ENCODE measurements around the gene FAM20B.
"Not testable (repeated sequence)": the region's sequence is repeated elsewhere in the genome, so short reads cannot be mapped to it uniquely, and the experiment has no call there.

Gene FAM20B

GRCh38 chr1:179023946-179024650 is 1.6 kb upstream of the FAM20B start:
- no peak for DNase-seq

- peak; percentile 45 to 61 for DNase-seq
These were observed 500 bp downstream of the FAM20B start for GRCh38 chr1:179025975-179026812.

DNA sequence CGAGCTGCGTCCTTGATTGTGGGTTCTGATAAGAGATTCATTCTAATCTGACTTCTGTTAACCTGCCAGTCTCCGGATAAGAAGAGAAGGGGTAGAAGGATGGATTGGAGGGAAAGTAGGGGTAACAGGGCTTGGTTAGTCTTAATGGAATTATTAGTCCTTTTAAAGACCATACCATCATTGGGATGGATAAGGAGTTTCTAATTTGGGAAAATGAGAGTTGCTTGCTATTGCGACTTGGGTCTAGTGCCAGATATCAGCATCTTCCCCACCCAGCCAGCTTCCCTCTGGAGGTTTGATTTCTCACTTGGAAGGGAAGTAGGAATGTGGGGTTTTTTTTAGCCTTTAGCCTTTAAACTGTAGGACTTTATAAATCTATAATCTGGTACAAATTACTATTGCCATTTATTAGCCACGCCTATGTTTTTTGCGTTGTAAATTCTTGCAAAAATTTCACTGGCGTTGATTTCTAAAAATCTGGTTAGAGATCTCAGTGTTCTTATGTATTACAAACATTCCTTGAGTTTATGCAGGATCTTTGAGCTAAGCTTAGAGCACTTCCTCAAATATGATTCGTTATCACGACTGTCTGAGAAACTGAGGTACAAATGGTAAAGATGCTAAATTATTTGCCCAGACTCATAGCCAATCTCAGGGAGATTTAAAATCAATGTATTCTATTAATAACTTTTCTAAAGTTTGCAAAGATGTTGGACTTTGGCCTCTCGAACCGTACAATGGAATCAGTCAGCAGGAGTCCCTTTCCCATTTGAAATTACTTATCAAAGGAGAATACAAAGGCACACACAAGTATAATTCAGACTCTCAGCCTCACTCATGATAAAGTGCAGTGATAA is 1.3 kb downstream of the FAM20B start:
- no peak for DNase-seq

DNA sequence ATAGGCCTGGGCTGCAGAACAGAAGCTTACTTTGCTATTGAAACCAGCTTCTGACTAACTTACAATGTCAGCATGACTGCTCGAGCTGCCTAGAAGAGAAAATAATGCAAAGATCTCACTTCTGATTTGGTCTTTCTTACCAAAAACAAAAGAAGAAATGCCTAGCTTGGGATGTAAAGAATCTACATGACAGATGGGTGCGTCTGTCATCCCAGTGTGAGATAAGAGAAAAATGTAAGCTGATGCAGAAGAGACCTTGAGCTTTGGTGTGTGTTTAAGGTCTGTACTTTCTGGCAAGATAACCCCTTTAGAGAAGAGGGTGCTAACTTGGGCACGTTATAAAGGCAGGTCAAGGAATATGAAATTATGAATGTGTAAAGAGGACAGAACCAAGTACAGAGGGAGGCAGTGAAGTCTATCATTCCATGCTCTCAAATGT is 3.6 kb downstream of the FAM20B start:
- no peak for DNase-seq

DNA sequence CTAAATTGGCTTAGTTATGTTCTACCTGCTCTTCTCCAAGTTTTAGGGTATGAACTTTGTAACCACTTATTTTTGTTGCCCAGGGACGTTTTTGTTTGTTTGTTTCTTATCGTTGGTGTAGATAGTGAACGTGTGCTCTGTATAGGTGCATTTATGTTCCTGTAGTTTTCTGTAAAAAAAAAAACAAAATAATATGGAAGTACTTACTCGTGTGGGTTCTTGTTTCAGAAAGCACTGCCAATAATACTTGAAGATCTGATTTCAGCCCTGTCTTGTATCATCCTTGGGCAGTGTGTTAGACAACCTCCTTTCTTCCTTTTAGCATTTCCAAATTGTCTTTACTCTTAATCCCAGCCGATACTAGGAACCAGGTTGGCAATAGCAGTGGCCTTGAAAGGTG is 4.4 kb downstream of the FAM20B start:
- no peak for DNase-seq

DNA sequence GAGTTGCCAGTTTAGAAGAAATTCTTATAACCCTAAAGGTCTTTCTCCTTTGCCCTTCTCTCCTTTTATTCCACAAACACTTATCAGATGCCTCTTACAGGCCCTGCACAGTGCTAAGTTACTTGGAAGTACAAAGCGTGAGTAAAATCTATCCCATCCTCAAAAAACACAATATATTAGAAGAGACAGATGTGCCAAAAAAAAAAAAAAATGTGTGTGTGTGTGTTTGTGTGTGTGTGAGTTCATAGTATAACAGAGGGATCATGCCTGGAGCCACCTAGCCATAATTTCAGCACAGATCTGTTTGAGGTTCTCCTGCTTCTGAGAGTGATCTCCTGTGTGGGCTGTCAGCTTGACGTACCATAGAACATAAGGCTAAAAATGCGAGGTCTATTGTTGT is 5.0 kb downstream of the FAM20B start:
- DNase-seq, result no peak

DNA sequence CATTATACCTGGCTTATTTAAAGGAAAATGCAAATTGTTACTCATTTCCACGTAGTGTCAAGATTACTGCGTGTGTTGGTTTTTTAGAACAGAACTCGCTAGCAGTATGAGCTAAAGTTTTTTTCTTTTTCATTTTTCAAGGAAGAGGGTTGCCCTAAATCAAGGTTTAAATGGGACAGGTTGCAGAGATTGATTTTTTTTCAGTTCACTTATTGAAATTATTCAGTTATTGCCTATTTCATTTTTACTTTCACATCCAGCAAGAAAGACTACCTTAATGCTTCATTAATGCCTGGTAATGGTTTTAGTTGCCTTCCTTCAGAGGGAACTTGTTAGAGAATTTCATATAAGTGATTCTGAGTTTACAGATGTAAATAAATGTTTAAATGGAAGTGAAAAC is 5.6 kb downstream of the FAM20B start:
- DNase-seq, result no peak

DNA sequence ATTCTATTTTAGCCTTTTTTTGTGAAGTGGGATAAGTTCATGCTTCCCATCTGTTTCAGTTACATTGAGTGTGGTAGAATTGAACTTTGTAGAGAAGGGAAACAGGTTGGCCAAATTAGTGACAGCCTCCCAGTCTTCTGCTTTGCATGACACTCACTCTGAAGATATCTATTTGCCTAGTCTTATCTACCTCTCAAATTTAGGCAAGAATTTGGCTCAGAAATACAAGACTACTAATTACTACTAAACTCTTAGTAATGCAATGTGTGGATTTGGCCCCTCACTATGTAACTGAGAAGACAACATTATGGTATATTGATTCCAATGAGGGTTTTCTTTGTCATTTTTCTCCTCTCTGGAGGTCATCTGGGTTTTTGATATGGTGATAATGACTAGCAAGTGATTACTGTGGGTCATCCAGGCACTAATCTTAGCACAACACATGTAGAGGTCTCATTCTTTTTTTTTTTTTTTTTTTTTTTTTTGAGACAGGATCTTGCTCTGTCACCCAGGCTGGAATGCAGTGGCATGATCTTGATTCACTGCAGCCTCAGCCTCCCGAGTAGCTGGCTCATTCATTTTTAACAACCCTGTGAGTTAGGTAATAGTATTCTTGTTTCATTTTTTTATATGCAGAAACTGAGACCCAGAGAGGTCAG is 6.3 kb downstream of the FAM20B start:
- no peak for DNase-seq

DNA sequence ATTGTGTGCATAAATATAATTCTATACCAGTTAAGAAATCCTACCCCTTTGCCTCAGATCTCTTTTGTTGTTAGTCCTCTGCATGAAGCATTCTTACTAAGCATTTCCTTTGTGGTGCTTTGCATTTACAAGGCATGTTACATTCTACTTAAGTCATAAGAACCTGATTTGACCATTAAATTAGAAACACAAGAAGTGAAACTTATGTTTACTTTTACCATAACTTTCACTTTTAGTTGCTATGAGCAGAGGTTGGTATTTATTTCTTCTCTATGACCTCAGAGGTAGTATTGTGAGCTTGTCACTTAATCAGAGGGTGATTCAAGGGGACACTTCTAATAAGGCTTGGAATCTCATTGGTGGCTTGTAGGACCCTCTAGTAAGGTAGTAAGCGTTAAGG is 9.0 kb downstream of the FAM20B start:
- no peak for DNase-seq

DNA sequence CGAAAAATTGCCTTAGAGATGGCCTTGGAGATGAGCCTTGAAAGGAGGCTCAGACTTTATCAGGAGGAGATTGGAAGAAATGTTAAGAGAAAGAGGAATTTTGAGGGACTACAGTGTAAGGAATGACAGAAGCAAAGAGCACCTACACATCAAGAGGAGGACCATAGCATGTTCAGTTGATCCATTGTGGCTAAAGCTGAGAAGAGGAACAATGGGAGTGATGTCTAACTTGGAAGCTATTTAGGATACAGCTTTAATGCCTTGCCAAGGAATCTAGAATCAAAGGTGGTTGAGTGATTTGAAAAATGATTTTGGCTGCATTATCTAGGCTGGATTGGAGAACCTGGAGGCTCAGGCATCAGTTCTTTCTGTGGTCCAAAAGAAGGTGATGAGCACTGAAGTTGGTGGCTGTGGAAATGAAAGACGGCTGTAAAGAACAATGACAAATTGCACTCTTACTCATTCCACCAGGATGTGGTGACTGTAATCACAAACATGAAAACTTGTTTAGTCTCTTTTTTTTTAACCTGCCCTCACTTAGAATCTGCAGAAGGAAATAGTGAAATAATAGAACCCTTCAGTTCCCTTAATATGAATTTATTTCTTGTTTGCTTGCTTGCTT is 11.3 kb downstream of the FAM20B start:
- DNase-seq, result no peak

DNA sequence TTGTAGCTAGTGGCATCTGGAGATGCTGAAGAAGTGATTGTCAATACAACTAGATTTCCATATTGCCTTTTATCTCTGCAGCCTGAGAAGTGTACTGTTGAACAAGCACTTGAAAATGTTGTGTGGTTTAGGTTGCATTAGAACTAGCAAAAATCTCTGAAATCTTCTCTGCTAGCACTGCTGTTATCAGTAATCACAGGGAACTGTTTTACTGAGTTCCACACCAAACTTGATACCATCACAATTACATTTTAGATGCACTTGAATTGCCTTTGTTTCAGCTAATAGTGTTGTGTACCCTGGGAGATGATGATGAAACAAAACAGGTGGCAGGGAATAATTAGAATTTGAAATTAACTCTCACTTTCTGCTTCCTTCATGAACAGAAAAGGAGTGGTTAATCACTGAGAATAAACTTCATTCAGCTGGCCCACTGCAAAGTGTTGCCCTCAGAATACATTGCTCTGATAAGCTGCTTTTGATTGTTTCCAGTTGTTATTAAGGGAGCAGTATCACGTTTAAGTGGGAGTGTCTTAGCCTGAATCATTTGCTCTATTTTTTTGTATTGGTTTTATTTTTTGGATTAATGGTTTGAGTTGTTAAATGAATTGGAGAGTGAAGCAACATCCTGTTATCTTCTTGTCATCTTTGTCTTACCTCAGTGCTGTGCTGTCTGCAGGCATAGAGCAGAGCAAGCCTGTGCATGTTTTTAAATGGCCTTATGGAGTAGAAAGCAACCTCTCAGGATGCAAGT is 13.0 kb downstream of the FAM20B start:
- no peak for DNase-seq

GRCh38 chr1:179039502-179040174 is 13.9 kb downstream of the FAM20B start:
- not testable (repeated sequence) for DNase-seq

GRCh38 chr1:179040175-179040551 is 14.5 kb downstream of the FAM20B start:
- DNase-seq, result not testable (repeated sequence)

GRCh38 chr1:179042087-179042486 is 16.4 kb downstream of the FAM20B start:
- DNase-seq, result no peak

- DNase-seq, result no peak
These were observed 17.0 kb downstream of the FAM20B start for GRCh38 chr1:179042700-179043099.

DNA sequence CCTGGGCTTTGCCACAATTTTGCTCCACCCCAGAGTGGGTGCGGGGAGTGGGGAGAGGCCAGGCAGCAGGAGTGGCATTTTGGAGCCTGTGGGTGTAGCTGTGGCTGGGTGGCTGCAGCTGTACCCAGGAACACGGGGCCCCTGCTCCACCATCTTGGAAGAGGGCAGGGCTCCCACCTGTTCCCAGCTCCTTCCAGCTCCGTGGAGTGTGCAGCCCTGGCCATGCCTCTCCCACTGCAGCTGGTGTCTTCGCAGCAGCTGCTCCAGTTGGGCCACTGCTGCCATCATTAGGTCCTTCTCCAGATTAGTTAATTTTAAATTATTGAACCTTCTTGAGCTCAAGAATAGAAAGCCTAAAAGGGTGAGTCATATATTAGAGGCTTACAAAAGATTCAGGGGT is 17.6 kb downstream of the FAM20B start:
- DNase-seq, result no peak

GRCh38 chr1:179043907-179044306 is 18.2 kb downstream of the FAM20B start:
- no peak for DNase-seq

- peak in 1 of 2 experiments; percentile 14 for DNase-seq
These were observed 21.3 kb downstream of the FAM20B start for GRCh38 chr1:179046808-179047635.

GRCh38 chr1:179047636-179047997 is 21.9 kb downstream of the FAM20B start:
- no peak for DNase-seq
